Hematopoietic multipotent progenitor cell treated with erythropoietin and hydrocortisone succinate and interleukin-3 and kit ligand, for 4 days (in vitro differentiated cells): ENCODE data around the gene DDX10.
A peak's percentile ranks its signal among the peaks of the same experiment; 100 is the strongest.

ENCODE experiments used
- DNase-seq: peaks from one replicate; pipeline ENCODE4 v3.0.0-alpha.2; 2015

DDX10 gene

GRCh38 chr11:108835624-108836023, 170.8 kb downstream of the DDX10 start:
- no peak for DNase-seq

- no peak for DNase-seq
These were observed 171.7 kb downstream of the DDX10 start for GRCh38 chr11:108836541-108836940.

- no peak for DNase-seq
These were observed 173.4 kb downstream of the DDX10 start for GRCh38 chr11:108838102-108838791.

GRCh38 chr11:108838792-108839105, 173.9 kb downstream of the DDX10 start:
- DNase-seq = peak; percentile 54

- DNase-seq = no peak
These were observed 181.1 kb downstream of the DDX10 start for GRCh38 chr11:108846009-108846408.

GRCh38 chr11:108847298-108847990, 182.6 kb downstream of the DDX10 start:
- DNase-seq = no peak

GRCh38 chr11:108851781-108852180, 186.9 kb downstream of the DDX10 start:
- DNase-seq = no peak

- DNase-seq = peak; percentile 45
These were observed 187.8 kb downstream of the DDX10 start for GRCh38 chr11:108852701-108853100.

- no peak for DNase-seq
These were observed 188.3 kb downstream of the DDX10 start for GRCh38 chr11:108853151-108853550.

GRCh38 chr11:108853864-108854263, 189.0 kb downstream of the DDX10 start:
- DNase-seq = no peak

- DNase-seq = no peak
These were observed 189.5 kb downstream of the DDX10 start for GRCh38 chr11:108854346-108854745.

- DNase-seq = no peak
These were observed 192.5 kb downstream of the DDX10 start for GRCh38 chr11:108857382-108857781.

- no peak for DNase-seq
These were observed 193.8 kb downstream of the DDX10 start for GRCh38 chr11:108858622-108859021.

- DNase-seq = no peak
These were observed 194.6 kb downstream of the DDX10 start for GRCh38 chr11:108859510-108859909.

GRCh38 chr11:108863528-108863927, 198.7 kb downstream of the DDX10 start:
- no peak for DNase-seq

GRCh38 chr11:108865406-108865805, 200.5 kb downstream of the DDX10 start:
- DNase-seq = no peak

GRCh38 chr11:108866781-108867180, 201.9 kb downstream of the DDX10 start:
- DNase-seq = no peak

- DNase-seq = no peak
These were observed 205.6 kb downstream of the DDX10 start for GRCh38 chr11:108870373-108871020.

- peak; percentile 67 for DNase-seq
These were observed 206.3 kb downstream of the DDX10 start for GRCh38 chr11:108871152-108871551.

GRCh38 chr11:108871867-108872266, 207.0 kb downstream of the DDX10 start:
- DNase-seq = no peak

GRCh38 chr11:108872781-108873291, 208.0 kb downstream of the DDX10 start:
- no peak for DNase-seq

GRCh38 chr11:108873310-108873709, 208.4 kb downstream of the DDX10 start:
- no peak for DNase-seq

- no peak for DNase-seq
These were observed 209.1 kb downstream of the DDX10 start for GRCh38 chr11:108873941-108874340.

GRCh38 chr11:108875134-108875533, 210.3 kb downstream of the DDX10 start:
- no peak for DNase-seq
